ENCODE results near the gene PARPBP. TPM values are rescaled to one million over a fixed set of nuclear protein-coding genes. Genes with fewer than 3 reads are reported as not detected.
"Not testable (repeated sequence)": the region's sequence is repeated elsewhere in the genome, so short reads cannot be mapped to it uniquely, and the experiment has no call there.

Gene PARPBP
- total RNA-seq, 1 donor, result 4.0 TPM

GRCh38 chr12:102182635-102183034 is 62.7 kb downstream of the PARPBP start:
- no peaks in the 10 kb centered on the region for H3K27me3 ChIP-seq (ENCODE audit: insufficient read depth, low read length)
- H3K4me1 ChIP-seq (ENCODE audit: insufficient read depth, low read length), result no peaks in the 10 kb centered on the region
- H3K9me3 ChIP-seq (ENCODE audit: low read depth, low read length), result no peaks in the 10 kb centered on the region
- no peak overlapping the region for H3K4me3 ChIP-seq (ENCODE audit: low read length)

GRCh38 chr12:102195826-102196225 is 75.8 kb downstream of the PARPBP start:
- H3K9me3 ChIP-seq (ENCODE audit: low read depth, low read length), result no peaks in the 10 kb centered on the region
- no peaks in the 10 kb centered on the region for H3K27me3 ChIP-seq (ENCODE audit: insufficient read depth, low read length)
- H3K4me1 ChIP-seq (ENCODE audit: insufficient read depth, low read length), result no peaks in the 10 kb centered on the region
- H3K4me3 ChIP-seq (ENCODE audit: low read length), result no peak overlapping the region

- no peaks in the 10 kb centered on the region for H3K4me1 ChIP-seq (ENCODE audit: insufficient read depth, low read length)
- no peak within 1 kb of the TSS for H3K4me3 ChIP-seq (ENCODE audit: low read length)
- no peaks in the 10 kb centered on the region for H3K27me3 ChIP-seq (ENCODE audit: insufficient read depth, low read length)
- no peaks in the 10 kb centered on the region for H3K9me3 ChIP-seq (ENCODE audit: low read depth, low read length)
Observed at GRCh38 chr12:102197789-102198188, 77.8 kb downstream of the PARPBP start, which contains the start of gene PMCH. PMCH (minus strand) TSS chr12:102197833; CDS start chr12:102197770, 63 bp downstream.

GRCh38 chr12:102201436-102202061 is 81.6 kb downstream of the PARPBP start:
- no peaks in the 10 kb centered on the region for H3K27me3 ChIP-seq (ENCODE audit: insufficient read depth, low read length)
- no peaks in the 10 kb centered on the region for H3K9me3 ChIP-seq (ENCODE audit: low read depth, low read length)
- no peaks in the 10 kb centered on the region for H3K4me1 ChIP-seq (ENCODE audit: insufficient read depth, low read length)
- H3K4me3 ChIP-seq (ENCODE audit: low read length), result no peak overlapping the region

GRCh38 chr12:102202556-102202955 is 82.6 kb downstream of the PARPBP start:
- H3K27me3 ChIP-seq (ENCODE audit: insufficient read depth, low read length), result no peaks in the 10 kb centered on the region
- H3K9me3 ChIP-seq (ENCODE audit: low read depth, low read length), result no peaks in the 10 kb centered on the region
- H3K4me1 ChIP-seq (ENCODE audit: insufficient read depth, low read length), result no peaks in the 10 kb centered on the region
- H3K4me3 ChIP-seq (ENCODE audit: low read length), result no peak overlapping the region

GRCh38 chr12:102204025-102204424 is 84.0 kb downstream of the PARPBP start:
- H3K4me1 ChIP-seq (ENCODE audit: insufficient read depth, low read length), result no peaks in the 10 kb centered on the region
- H3K27me3 ChIP-seq (ENCODE audit: insufficient read depth, low read length), result no peaks in the 10 kb centered on the region
- H3K4me3 ChIP-seq (ENCODE audit: low read length), result no peak overlapping the region
- no peaks in the 10 kb centered on the region for H3K9me3 ChIP-seq (ENCODE audit: low read depth, low read length)

GRCh38 chr12:102215992-102216691 is 96.2 kb downstream of the PARPBP start:
- Histone ChIP-seq H3K4me3 (ENCODE audit: low read length) (no peak overlapping the region), H3K4me1 (ENCODE audit: insufficient read depth, low read length) (no peaks in the 10 kb centered on the region), H3K27me3 (ENCODE audit: insufficient read depth, low read length) (no peaks in the 10 kb centered on the region), H3K9me3 (ENCODE audit: low read depth, low read length) (no peaks in the 10 kb centered on the region)

- no peaks in the 10 kb centered on the region for H3K9me3 ChIP-seq (ENCODE audit: low read depth, low read length)
- no peaks in the 10 kb centered on the region for H3K27me3 ChIP-seq (ENCODE audit: insufficient read depth, low read length)
- H3K4me1 ChIP-seq (ENCODE audit: insufficient read depth, low read length), result no peaks in the 10 kb centered on the region
Observed at GRCh38 chr12:102220736-102221135, 100.8 kb downstream of the PARPBP start.

GRCh38 chr12:102227954-102228353 is 108.0 kb downstream of the PARPBP start:
- Histone ChIP-seq H3K9me3 (ENCODE audit: low read depth, low read length) (no peaks in the 10 kb centered on the region), H3K4me1 (ENCODE audit: insufficient read depth, low read length) (no peaks in the 10 kb centered on the region), H3K4me3 (ENCODE audit: low read length) (no peak overlapping the region), H3K27me3 (ENCODE audit: insufficient read depth, low read length) (no peaks in the 10 kb centered on the region)

More at GRCh38 chr12:102220736-102221135, 100.8 kb downstream of the PARPBP start:
- no peak overlapping the region for H3K4me3 ChIP-seq (ENCODE audit: low read length)

- Histone ChIP-seq H3K9me3 (ENCODE audit: low read depth, low read length) (no peaks in the 10 kb centered on the region), H3K4me1 (ENCODE audit: insufficient read depth, low read length) (no peaks in the 10 kb centered on the region), H3K27me3 (ENCODE audit: insufficient read depth, low read length) (no peaks in the 10 kb centered on the region), H3K4me3 (ENCODE audit: low read length) (no peak overlapping the region)
Observed at GRCh38 chr12:102232036-102232435, 112.1 kb downstream of the PARPBP start.

- Histone ChIP-seq H3K27me3 (ENCODE audit: insufficient read depth, low read length) (no peaks in the 10 kb centered on the region), H3K9me3 (ENCODE audit: low read depth, low read length) (no peaks in the 10 kb centered on the region), H3K4me3 (ENCODE audit: low read length) (no peak overlapping the region), H3K4me1 (ENCODE audit: insufficient read depth, low read length) (no peaks in the 10 kb centered on the region)
Observed at GRCh38 chr12:102232446-102232845, 112.5 kb downstream of the PARPBP start.

- Histone ChIP-seq H3K4me3 (ENCODE audit: low read length) (no peak overlapping the region), H3K9me3 (ENCODE audit: low read depth, low read length) (no peaks in the 10 kb centered on the region), H3K27me3 (ENCODE audit: insufficient read depth, low read length) (no peaks in the 10 kb centered on the region), H3K4me1 (ENCODE audit: insufficient read depth, low read length) (no peaks in the 10 kb centered on the region)
Observed at GRCh38 chr12:102234599-102234998, 114.6 kb downstream of the PARPBP start.

- not testable (repeated sequence) for H3K27me3 ChIP-seq (ENCODE audit: insufficient read depth, low read length); H3K4me3 ChIP-seq (ENCODE audit: low read length)
Observed at GRCh38 chr12:102240859-102241258, 120.9 kb downstream of the PARPBP start.

More at GRCh38 chr12:102240859-102241258, 120.9 kb downstream of the PARPBP start:
- not testable (repeated sequence) for H3K9me3 ChIP-seq (ENCODE audit: low read depth, low read length); H3K4me1 ChIP-seq (ENCODE audit: insufficient read depth, low read length)
